NB4 (cell line): ENCODE data around the gene GPR107.
A peak's percentile ranks its signal among the peaks of the same experiment; 100 is the strongest.

Source experiments
- DNase-seq: peaks from one replicate; pipeline ENCODE4 v3.0.0; 2010; ENCODE audit warnings: low read depth
- H3K4me3 ChIP-seq: one replicate; pipeline ENCODE4 v1.5.1; 2011; ENCODE audit warnings: mild to moderate bottlenecking, low read depth, low read length, moderate library complexity
- MYC ChIP-seq: IDR thresholded peaks from 2 replicates; pipeline ENCODE4 v1.6.1; 2011; ENCODE audit warnings: low read depth, low read length
- POLR2A ChIP-seq: IDR thresholded peaks from 2 replicates; pipeline ENCODE4 v1.6.1; 2011; ENCODE audit warnings: mild to moderate bottlenecking; ENCODE audit not compliant: insufficient read length; ENCODE audit errors: extremely low read depth
- TF ChIP-seq, protein P1 (sequence below): IDR thresholded peaks from one replicate; pipeline ENCODE4 v1.5.1; 2012; ENCODE audit warnings: low read depth, low read length
- TF ChIP-seq, protein P2 (sequence below): IDR thresholded peaks from 2 replicates; pipeline ENCODE4 v1.6.1; 2011; ENCODE audit warnings: low read depth, low read length

The GPR107 gene

DNA sequence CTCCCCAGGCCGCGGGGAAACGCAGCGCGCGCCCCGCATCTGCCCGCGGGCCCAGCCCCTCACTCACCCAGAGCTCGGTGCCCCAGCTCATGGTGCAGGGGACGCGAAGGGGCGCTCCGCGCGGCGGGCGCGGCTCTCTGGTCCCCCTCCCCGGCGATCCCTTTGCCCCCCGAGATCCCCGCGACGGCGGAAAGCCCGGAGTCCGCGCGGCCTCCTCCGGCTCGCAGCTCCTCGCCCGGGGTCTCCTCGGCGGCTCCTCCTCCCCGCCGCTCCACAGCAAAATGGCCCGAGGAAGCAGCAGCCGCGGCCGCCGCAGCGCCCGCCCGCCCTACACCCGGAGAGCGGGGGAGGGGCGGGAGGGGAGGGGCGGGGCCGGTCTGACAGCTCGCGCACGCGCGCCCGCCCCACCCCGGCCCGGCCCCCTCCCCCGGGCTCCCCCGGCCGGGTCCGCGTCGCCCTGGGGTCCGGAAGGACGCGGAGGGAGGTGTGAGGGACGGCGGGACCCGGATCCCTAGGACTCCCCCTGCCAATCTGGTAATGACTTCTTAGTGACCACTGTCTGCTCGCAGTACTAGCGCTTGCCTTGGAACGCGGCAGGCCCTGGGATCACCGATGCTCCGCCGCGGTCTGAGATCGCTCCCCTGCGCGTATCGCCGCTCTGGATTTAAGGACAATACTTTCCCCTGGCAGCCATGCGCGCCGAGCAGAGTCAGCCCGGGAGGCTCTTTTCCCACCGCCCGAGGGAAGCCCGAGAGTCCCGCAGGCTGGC is 10.6 kb upstream of the GPR107 start, which contains the start of gene FNBP1:
FNBP1 (minus strand) TSS at position 305 of the 769 bp plus-strand sequence; CDS start at position 91, 214 bp downstream.
- DNase-seq: peak; percentile 86
- no peak for TF ChIP-seq MYC
- TF ChIP-seq POLR2A: peak; percentile 77
- peak within 1 kb of the TSS; percentile 83 for H3K4me3 ChIP-seq

DNA sequence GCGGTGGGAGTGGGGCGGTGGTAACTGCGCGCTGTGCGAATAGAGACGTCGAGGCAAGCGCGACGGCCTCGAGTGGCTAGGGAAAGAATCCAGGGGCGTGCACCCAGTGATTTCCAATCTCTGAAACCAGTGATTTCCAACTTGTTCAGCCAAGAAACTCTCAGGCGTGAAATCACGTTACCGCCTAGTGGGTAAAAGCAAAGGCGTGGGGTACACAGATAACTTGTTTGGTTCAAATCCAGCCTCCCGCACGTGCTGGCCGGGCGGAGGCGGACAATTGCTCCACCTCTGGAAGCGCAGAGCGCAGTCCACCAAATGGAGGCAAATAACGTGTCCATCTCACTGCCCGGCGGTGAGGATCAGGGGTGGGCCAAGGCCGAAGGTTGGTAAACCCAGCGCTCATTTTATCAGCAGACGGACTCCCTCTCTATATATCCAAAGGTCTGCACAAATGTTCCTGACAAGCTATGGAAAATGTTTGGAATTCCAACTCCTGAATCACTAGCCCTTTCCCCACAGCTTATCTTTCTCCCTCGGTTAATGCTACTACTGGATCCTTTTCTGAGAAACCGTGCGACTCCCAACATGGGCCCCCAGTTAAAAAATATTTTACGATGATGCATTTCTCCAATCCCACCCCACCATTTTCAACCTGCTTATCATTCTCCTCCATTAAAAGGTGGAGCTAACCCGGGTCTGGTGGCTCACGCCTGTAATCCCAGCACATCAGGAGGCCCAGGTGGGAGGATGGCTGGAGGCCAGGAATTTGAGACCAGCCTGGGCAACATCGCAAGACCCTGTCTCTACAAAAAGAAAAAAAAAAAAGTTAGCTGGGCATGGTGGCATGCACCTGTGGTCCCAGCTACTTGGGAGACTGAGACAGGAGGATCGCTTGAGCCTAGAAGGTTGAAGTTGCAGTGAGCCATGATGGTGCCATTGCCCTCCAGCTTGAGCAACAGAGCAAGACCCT is 9.8 kb upstream of the GPR107 start:
- H3K4me3 ChIP-seq: peak overlapping the region; percentile 56
- no peak for TF ChIP-seq MYC
- no peak for TF ChIP-seq POLR2A
- TF ChIP-seq, protein P1, sequence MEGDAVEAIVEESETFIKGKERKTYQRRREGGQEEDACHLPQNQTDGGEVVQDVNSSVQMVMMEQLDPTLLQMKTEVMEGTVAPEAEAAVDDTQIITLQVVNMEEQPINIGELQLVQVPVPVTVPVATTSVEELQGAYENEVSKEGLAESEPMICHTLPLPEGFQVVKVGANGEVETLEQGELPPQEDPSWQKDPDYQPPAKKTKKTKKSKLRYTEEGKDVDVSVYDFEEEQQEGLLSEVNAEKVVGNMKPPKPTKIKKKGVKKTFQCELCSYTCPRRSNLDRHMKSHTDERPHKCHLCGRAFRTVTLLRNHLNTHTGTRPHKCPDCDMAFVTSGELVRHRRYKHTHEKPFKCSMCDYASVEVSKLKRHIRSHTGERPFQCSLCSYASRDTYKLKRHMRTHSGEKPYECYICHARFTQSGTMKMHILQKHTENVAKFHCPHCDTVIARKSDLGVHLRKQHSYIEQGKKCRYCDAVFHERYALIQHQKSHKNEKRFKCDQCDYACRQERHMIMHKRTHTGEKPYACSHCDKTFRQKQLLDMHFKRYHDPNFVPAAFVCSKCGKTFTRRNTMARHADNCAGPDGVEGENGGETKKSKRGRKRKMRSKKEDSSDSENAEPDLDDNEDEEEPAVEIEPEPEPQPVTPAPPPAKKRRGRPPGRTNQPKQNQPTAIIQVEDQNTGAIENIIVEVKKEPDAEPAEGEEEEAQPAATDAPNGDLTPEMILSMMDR: no peak
- TF ChIP-seq, protein P2, sequence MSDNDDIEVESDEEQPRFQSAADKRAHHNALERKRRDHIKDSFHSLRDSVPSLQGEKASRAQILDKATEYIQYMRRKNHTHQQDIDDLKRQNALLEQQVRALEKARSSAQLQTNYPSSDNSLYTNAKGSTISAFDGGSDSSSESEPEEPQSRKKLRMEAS: no peak
- DNase-seq: no peak

DNA sequence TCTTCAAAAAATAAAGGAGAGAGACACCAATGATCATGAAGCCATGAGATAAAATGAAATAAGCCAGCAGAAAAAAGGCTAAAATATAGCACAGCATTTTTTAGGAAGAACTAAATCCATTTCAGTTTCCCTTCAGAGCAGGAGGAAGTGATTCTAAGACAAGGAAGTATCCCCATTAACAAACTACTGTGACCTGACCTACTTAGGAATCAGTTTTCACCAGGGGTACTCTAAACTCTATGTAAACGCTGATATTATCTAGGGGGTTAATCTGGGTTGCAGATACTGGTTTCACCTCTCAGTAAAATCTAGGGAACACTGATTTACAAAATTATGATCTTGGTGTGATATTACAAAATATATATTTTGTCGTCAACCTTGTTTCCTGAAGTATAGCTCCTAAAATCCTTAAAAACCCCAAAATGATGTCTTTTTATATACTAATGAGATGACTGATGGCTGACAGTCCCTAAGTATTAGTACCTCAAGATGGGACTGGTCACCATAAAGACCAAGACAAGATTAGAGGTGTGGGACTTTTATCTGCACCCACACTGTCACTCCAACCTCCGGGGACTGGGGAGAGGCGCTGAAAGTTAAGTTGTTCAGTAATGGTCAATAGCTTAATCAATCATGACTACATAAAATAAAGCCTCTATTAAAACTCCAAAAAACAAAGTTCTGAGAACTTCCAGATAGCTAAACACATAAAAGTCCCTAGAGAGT is 7.8 kb upstream of the GPR107 start:
- H3K4me3 ChIP-seq: peak overlapping the region; percentile 32
- TF ChIP-seq MYC: no peak
- TF ChIP-seq, protein P1: no peak
- TF ChIP-seq, protein P2: no peak
- no peak for TF ChIP-seq POLR2A
- DNase-seq: peak; percentile 29

DNA sequence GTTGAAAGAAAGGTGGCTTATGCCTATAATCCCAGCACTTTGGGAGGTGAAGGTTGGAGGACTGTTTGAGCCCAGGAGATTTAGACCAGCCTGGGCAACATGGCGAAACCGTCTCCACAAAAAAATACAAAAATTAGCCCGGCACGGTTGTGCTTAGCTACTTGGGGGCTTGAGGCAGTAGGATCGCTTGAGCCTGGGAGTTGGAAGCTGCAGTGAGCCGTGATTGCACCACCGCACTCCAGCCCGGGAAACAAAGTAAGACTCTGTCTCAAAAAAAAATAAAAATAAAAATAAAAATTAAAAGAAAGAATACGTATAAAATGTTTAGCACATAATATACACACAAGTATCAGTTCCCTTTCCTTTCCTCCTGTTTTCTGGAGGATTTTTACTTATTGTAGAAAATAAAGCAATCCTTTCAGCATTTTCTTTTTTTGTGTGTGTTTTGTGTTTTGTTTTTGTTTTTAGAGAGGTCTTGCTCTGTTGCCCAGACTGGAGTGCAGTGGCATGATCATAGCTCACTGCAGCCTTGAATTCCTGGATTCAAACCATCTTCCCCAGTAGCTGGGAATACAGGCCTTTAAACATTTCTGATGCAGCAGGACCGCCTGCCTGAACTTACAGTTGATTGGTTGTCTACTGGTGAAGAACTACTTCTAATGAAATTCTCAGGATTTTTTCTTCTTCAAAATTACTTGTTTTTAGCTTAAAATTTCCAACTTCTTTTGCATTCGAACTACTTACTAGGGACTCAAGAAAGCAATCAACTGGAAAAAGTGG is 4.1 kb upstream of the GPR107 start:
- H3K4me3 ChIP-seq: no peak overlapping the region
- DNase-seq: no peak
- TF ChIP-seq, protein P2: no peak
- TF ChIP-seq MYC (no peak), POLR2A (no peak)
- TF ChIP-seq, protein P1: no peak

DNA sequence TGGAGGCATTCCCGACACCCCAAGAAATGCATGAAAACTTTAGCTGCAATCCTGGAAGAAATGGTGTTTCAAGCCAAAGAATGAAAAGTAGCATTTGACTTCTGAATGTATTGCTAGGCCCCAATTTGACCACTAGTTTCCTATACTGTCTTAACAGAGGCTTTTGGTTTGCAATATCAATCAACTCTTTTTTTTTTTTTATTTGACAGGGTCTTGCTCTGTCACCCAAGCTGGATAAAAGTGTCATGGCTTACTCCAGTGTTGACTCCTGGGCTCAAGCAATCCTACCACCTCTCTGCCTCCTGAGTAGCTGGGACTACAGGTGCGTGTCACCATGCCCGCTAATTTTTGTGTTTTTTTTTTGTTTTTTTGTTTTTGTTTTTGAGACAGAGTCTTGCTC is 3.2 kb upstream of the GPR107 start:
- no peak for DNase-seq
- H3K4me3 ChIP-seq: no peak overlapping the region
- TF ChIP-seq, protein P1: no peak
- TF ChIP-seq POLR2A (no peak), MYC (no peak)
- TF ChIP-seq, protein P2: no peak
